GM21367 (cell line): ENCODE measurements around the gene BTF3L4.

Experiments used
- ATAC-seq: cut with Tn5 transposase; IDR thresholded peaks from one replicate; pipeline ENCODE4 v1.9.1; 2021; ENCODE audit not compliant: unreplicated experiment

Gene BTF3L4

DNA sequence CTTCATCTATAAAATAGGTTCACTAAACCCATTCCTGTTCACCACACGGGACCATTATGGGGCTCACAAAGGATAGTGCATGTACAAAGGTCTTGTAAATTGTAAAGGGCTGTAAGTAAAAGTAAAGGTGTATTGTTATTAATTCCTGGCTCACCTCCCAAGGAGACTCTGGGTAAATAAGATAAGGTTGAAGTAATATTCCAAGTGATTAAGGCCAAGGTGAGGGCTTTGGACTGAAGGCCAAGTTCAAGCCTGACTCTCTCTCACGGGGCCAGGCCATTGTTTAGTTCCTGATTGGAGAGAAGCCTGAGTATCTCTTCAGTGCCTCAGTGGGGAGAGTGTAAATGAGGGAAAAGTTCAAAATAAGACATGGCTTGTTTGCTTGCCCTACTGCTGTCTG lies 66.3 kb downstream of the BTF3L4 start:
- no peak for ATAC-seq

DNA sequence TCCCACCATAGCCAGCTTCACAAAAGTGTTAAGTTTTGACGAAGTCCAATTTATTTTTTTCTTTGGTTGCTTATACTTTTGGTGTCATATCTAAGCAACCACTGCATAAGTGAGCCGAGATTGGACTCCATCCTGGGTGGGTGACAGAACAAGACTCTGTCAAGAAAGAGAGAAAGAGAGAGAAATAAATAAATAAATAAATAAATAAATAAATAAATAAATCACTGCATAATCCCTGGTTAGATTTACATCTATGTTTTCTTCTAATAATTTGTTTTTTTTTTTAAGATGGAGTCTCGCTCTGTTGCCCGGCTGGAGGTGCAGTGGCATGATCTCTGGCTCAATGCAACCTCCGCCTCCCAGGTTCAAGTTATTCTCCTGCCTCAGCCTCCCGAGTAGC lies 67.5 kb downstream of the BTF3L4 start:
- ATAC-seq = no peak

DNA sequence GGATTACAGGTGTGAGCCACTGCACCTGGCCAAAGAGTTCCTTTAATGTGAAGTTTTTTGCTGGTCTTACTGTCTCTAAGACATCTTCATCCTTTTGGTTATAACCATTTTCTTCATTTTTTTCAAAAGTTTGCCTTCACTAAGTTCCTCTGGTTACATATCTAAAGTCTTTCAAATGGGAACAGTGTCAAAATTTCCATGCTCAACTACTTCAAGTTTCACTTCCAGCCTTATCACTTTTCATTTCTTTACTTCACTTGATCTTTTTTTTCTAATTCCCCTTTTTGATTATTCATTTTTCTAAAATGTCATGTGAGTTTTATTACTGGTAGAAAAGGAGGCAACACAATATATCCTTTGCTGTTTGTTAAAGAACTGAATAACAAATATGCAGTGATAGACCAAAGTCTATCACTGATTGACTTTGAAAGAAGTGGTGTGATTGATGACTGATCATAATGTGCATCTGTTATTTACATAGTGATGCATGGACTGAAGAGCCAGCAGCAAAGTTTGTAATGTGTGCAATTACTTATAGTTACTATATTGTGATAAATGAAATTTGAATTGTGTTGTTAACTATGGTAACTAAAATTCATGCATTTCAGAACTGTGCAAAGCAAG lies 69.8 kb downstream of the BTF3L4 start:
- no peak for ATAC-seq

DNA sequence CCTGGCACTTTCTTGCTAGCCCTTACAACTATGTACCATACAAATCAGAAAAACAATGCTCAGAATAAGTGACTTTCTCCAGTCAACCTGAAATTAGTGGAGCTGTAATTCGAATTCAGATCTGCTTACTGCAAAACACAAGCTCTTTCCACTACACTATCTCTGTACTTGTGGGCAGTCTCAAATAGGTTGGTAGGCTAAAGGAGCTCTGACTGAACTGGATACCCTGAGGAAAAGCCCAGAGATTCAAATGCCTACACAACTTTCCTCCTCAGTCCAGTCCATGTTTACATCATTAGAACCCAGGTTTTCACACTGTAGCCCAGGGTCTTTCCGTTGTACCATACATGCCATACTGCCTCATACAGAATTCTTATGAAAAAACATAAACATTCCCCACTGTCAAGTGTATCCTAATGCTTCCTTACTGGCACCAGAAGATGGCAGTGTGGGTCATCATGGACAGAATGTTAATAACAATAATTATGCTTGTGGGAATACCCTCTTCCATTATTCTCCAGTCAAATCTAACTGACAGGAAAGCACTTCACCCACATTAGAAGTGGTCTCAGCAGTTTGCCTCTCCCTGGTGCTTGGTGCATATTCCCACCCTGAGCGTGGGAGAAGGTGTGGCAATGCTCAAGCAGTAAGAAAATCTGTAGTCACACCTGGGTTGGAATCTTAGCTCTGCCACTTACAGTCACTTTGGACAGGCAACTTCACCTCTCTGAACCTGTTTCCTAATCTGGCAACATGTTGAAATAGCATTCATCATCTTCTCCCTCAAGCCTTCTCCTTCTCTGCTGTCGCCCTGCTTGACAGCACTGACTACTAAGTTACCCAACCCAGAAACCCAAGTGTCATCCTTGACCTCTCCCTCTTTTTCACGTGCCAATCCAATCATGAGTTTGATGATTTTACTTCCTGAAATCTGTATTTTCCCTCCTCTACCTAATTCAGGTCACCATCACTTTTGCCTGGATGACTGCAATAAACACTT lies 71.4 kb downstream of the BTF3L4 start:
- no peak for ATAC-seq

DNA sequence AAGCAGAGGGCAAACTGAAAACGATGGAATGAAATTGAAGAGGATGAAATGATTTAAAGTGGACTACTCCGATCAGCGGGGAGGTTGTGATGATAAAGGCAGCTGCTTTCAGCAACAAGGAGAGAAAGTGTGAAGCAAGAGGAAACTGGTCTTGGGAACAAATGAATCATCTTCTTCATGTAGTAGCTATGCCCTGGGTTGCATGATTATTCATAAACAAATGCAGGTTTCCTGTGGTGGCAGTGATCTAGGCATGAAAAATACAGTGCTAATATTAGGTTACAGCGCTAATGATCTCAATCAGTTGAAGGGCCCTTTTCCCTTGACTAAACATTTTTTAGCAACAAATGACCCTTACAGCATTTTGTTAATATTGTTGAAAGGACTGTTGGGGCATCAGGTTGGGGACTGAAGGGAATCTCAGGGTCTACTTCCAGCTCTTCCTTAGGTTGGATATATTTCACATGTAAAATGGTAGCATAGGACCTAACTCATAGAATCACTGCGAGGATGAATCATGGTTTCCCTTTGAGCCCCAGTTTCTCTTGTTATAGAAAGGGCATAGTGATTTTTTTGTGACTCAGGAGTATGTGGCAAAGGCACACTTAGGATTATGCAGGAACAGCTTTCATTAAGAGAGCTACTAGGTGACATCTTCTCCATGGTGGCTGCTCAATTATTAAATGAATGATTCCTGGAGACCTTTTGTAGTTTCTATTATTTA lies 83.9 kb downstream of the BTF3L4 start:
- no peak for ATAC-seq
